HG02610 (cell line): ENCODE results near the gene UQCRQ.

Source experiments
- ATAC-seq: cut with Tn5 transposase; IDR thresholded peaks from one replicate; pipeline ENCODE4 v1.9.1; 2021; ENCODE audit warnings: mild to moderate bottlenecking, moderate library complexity; ENCODE audit not compliant: unreplicated experiment

The UQCRQ gene

DNA sequence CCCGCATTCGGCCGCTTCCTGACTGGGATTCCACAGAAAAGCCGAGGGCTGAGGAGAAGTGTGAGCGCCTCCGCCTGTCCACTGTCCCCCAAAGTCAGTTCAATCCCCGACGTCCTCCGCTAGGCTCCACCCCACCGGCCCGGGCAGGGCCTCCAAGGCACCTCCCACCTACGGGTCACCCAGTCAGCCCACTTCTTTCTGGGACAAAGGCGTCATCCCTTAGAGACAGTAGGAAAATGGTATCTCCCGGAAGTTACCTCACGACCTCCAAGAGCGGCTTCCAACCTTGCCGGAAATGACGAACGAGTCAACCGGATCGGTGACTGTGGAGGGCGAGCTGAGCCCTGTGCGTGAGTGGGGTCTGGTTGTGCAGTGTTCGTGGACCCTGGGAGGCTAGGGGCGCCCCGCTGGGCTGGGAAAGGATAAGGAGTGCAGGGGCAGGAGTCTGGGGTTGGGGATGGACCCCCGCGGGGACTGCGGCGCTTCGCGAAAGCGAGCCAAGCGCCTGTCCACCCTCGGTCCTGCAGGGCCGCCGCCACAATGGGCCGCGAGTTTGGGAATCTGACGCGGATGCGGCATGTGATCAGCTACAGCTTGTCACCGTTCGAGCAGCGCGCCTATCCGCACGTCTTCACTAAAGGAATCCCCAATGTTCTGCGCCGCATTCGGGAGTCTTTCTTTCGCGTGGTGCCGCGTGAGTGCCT is at the start of gene UQCRQ, which contains the start of gene GDF9:
Gene UQCRQ (plus strand): TSS at position 301 of the 704 bp plus-strand sequence. CDS start 240 bp downstream, at position 541.
Gene GDF9 (minus strand): TSS at position 128 of the 704 bp plus-strand sequence. CDS start 1,936 bp downstream, outside the sequence.
- peak; percentile 99 for ATAC-seq

DNA sequence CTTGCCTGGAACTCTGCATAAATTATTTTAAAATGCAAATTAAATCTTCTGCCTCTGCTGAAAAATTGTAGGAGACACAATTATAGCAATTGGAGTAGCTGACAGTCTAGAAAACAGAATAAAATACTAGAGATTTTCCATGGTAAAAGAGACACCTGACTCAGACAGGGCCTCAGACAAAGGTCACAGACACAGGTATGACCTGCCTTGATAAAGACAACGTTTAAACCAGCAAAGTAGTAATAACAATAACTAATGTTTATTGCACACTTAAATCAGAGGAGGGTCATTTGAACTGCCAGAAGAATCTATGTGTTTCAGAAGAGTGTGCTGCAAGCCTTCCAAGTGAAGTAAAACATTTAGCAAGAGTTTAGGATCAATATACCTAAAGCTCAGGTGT is 49.4 kb upstream of the UQCRQ start:
- no peak for ATAC-seq

DNA sequence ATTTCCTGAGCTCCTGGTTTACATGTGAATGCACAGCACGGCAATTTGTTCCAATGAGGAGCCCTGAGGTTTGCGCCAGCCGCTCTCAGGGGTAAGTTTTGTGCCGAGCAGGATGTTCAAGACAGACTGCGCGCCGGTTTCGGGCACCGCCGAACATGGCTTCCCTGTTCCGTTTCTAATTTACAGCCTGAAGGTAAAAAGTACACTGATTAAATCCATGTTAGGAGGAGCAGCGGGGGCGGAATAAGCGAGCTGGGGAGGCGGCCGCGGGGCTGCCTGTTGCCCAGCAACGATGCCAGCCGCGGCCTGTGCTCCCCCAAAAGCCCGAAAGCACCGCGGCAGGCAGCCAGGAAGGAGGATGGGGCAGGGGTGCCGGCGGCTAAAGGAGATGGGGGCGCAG is 47.0 kb upstream of the UQCRQ start:
- ATAC-seq: no peak

DNA sequence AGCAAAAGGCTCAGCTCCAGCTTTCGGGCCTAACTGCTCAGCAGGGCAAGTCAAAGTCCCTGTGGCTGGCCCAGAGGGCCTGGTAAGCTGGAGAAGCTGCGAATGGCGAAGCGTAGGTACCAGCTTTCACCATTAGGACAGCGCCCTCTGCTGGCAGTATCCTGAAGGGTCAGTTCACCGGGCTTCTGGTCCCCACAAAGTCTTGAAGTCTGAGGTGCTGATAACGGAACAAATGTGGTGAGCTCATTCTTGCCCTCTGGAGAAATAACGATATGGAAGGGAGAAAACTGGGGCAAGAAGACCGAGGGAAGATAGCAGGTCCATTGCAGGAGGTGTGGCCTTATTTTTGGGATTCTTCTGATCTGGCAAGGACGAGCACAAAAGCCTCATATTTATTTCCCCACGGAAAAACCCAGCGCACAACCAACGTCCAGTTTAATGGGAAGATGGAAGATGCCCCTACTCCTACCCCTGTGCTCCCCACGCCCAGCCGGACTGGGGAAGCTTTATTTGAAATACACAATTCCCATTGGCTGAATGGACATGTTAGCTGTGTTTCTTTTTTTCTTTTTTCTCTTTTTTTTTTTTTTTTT is 46.2 kb upstream of the UQCRQ start:
- peak; percentile 65 for ATAC-seq

DNA sequence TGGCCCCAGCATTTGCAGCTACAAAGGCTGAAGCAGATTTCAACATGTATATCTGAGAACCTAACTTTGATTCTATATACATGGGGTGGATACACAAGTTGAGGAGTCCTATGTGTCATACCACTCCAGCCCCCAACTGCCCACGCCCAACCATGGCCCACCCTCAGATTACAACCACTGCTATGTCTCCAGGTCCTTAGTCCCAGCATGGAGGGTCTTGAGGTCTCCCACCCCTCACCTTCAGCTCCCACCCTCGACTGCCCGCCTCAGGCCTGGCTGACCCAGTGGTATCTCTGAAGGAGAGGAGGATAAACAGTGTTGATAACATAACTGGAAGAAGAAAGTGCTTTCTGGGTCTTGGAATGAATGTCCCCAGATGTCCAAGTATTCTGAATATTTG is 45.1 kb upstream of the UQCRQ start:
- no peak for ATAC-seq

DNA sequence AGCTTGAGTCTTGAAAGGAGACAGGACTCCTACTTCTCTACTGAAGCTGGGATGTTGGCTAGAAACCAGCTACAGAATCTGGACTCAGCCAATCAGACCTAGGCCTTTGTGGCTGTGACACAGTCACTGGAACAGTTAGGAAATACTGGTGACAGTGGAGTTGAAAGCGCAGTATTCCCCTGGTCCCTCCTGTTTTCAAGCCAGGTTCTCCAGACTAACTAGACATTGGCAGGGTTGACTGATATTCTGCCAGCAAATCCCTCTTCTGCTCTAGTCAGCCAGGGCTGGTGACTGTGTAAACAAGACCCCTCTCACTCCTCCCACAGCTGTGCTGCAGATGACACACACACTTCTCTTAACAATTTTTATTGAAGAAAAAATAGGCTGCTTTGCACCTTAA is 44.7 kb upstream of the UQCRQ start:
- no peak for ATAC-seq

DNA sequence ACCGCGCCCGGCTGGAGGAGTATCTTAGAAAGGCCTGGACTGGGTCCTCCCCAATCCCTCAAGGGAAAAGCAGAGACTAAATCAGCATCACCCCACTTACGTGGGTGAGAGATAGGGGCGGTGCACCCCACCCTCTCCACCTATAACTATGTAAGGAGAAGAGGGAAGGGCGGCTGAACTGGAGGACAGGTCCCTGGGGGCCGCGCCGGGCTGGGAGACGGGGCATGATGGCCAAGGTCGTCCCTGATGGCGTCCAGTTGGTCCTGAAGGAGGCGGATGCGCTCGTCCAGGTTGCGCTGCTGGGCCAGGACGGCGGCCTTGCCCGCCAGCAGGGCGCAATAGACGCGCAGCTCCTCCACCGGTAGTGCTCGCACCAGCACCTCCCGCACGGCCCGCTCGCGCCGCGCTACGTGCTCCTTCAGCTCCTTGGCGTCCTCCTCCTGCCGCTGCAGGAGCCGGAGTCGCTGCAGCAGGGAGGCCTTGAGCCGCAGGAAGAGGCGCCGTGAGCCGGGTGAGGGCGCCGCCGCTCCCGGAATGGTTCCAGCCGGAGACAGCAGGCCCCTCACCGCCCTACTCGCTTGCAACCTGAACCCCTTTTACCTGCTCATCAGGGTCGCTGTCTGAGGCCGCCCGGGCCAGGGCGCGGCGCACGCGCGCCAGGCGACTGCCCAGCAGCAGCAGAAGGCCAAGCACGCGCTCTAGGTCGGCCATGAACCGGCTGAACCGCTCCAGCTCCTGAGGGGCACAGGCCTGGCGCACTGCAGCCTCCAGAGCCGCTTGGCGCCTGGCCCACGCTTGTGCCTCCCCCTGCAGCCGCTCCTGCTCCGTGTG is 43.6 kb upstream of the UQCRQ start:
- no peak for ATAC-seq

DNA sequence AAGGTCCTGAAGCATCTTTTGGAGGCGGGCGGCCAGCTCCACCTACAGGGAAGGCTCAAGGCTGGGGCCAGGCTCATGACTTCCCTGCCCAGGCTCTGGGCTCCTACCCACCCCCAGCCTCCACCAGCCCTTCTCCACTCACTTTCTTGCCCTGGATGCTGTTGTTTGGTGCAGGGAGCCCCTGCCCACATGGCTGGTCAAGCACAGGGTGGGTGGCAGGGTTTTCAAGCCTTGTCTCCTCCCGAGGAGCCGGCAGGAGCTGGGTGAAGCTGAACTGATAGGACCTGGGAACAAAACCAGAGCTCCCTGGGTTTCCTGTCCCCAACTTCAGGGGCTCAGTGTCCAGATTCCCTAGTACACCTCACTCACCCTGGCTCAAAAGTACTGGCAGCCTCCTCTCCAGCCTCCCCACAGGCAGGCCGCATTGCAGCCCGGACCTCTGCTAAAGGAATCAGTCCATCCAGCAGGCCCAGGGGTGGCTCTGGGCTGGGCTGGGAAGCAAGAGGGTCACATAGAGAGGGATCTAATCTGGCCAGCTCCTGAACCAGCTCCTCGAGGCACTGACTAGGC is 42.9 kb upstream of the UQCRQ start:
- no peak for ATAC-seq

DNA sequence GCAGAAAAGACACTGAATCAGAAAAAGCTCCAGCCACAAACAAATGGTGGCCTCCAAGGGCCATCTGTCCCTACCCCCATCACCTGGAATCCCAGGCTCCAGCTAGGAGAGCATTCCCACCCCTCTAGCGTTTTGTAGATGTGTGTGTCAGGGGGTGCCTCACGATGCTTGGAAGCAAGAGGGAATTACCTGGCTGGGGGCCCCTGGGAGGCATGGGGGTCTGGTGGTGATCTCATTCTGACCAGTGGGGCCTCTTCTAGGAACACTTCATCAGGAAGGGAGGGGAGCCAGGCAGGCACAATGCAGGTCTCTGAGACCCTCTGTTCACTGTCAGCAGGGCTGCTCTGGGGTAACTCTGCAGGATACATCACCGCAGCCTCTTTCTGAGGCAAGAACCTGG is 42.0 kb upstream of the UQCRQ start:
- no peak for ATAC-seq

DNA sequence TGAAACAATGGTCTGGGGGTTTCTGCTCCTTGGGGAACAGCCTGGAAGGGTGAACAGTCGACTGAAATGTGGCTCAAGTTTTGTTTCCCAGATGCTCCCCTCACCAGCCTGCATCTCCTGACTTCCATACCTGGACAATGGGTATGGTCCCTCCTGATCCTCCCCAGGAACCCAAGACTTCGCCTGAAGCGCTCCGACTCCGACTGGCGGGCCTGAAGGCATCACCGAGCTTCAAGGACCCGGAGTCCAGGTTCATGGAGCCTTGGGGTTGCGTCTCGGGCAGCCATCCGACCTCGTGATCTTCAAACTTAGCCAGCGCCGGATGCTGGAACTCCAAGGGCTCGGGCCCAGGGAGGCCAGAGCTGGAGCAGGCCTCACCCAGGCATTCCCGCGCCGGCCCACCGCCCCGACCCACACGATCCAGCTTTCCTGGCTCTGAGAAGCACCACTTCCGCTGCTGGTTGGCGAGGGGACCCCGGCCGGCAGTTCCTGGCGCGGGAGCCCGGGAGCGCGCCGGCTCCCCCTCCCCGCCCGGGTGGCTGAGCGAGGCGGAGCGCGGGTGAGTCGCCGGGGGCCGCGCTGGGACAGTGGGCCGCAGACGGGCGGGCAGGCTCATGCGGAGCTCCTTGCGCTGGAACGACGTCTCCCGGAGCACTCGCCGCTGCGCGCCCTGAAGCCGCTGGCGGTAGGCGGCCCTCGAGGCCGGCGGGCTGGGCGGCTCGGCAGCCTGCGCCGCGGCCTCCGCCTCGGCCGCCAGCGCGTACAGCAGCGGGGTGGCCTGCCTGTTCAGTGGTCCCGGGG is 41.2 kb upstream of the UQCRQ start:
- ATAC-seq: no peak

DNA sequence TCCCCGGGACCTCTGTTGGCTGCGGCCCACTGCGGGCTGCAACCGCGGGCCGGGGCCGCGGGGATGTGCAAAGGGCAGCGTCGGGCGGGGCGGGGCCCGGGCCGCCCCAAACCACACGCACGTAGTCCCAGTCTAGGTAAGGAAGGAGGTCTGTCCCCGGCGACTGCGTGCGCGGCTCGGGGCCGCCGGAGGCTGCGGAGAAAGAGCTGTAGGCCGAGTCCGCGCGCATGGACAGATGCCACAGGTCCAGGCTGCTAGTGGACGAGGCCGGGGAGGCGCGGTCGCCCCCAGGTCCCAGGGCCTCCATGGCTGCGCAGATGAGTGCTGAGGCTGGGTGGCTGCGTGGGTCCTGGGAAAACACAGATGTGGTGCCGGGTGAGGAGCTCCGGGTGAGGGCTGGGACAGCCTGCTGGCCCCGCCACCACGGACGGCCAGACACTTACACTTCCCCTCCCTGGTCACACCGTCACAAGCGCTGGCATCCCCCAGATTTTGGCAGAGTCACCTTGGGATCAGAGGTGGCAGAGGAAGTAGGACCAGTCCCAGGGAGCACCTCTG is 40.5 kb upstream of the UQCRQ start:
- ATAC-seq: no peak

DNA sequence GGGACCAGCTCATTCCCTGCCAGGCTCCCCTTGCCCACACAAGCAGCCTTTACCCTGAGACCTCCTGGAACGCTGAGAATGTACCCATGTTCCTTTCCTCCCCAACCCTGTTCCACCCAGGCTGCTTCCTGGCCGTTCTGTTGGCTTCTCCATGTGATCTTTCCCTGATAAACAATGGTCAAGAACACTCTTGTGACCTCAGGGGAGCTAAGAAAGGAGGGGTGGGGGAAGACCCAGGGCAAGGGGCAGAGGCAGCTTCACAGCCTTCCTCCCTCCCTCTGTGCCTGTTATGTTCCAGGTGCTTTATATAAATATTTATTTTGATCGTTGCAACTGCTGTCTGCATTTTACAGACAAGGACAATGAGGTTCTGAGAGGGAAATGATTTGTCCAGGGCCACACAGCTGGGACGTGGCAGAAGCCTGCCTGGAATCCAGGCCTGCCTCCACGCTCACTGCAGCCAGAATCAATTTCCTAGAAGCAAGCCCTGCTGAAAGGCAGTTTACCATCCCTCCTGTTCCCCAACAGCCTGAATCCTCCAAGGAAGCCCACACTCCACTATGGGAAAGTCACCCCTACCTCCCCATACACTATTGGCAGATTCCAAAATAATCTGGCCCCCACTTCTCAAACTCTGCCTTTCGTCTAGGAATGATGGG is 39.9 kb upstream of the UQCRQ start:
- ATAC-seq: no peak

DNA sequence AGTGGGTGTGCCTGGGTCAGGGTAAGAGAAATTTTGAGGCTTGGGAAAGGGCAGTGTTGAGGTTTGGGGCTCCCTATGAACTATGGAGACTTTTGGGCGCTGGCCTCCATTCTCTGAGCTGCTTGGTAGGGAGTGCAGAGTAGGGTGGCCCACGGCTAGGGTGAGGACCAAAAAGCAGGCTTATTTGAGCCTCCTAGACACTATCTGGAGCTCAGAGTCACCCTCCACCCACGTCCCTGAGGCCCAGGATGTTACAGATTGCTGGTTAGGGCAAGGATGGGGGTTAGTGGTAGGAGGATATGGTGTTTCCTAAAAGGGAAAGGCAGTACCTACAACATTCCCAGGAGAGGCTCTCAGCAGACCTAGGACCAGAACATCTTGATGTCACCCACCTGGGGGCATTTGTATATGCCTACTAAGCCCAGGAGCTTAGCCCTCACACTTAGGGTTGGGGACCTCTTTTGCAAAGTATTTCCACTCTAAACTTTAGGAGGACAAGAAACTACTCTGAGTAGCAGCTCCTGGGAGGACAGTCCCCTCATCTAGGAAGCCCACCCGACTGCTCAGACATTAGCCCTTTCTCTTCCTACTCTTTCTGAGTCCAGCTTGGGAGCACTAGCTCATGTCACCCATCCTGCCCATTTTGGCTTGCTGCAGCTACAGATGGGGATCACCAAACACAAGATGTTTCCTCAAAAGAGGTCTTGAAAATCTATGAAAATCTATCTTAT is 38.3 kb upstream of the UQCRQ start:
- no peak for ATAC-seq

DNA sequence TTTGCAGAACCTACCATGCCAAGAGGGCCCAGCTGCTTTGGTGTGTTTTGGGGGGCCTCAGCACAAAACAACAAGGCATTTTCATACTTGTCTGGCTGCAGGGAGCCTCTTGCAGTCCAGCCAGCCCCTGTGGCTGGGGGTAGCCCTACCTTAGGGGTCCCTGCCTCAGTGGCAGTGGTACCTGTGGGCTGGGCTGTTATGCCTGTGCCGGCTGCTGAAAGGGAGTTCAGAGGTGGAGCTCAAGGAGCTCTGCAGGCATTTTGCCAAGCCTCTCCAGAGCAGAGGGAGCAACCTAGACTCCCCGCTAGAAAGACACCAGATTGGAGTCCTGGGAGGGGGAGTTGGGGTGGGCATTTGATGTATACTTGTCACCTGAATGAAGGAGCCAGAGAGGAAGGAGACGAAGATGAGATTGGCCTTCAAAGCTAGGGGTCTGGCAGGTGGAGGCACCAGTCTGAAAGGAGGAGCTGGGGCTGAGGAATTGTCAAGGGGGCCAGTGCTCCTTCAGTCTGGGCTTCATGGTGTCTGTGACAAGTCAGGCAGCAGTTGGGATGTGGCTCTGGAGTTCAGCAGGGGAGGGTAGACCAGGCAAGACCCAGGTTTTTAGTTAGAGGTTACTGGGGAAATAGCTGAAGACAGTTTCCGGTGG is 37.5 kb upstream of the UQCRQ start:
- no peak for ATAC-seq

DNA sequence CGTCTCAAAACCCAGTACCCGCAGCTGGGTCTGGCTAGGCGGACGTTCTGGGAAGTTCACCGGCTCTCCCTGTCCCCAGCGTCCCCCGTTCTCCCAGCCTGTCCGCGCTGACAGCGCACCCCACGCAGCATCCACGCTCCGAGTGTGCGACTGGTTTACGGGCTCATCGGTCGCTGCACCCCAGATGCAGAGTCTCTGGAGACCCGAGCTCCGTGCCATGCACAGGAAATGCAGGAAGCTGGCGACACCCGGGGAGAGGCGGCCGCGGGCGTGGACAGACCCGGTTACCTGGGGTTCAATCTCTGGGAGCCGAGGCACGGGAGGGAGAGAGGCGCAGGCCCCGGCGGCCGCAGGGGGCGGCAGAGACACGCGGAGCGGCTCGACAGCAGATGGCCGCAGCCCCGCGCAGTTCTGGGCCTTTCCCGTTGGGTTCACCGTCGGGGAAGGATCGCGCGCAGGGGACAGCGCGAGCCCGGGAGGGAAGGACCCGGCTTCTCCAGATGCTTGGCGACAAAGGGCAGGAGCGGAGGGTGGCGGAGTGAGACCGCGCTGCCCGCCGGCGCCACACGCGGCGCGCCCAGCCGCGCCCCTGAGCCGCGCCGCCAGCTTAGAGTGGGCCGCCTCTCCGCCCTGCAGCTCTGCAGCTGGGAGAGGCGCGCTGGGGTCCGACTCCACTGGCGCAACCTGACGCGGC is 36.6 kb upstream of the UQCRQ start:
- ATAC-seq: peak; percentile 70

DNA sequence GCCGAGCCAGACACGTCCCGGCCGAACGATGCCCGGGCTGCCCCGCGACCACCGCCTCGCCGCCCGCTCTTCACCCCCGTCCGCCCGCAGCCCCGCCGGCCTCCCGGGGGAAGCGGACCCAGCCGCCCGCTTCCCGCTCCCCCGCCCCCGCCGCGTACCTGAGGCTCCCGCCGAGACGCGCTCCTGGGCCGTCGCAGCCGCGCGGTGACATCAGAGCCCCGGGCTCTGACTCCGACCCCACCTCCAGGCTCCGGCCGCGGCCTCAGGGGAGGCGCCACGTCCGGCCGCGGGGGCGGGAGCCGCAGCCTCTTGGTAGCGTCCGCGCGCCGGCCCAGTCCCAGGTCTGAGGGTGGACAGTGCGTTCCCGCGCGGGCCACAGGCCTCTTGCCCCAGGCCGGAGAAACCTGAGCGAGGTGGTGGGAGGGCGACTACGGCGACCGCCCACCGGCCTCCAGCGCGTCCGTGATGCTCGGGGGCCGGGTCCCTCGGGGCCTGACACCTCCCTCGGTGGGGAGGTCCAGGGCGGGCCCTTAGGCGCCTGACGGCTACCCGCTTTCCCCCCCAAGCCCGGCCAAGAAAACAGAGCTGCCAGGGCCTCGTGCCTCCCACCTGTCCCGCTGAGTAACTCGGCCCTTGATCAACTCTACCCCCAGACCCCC is 35.9 kb upstream of the UQCRQ start, which contains the start of gene SHROOM1:
Gene SHROOM1 (minus strand): TSS at position 212 of the 659 bp plus-strand sequence. CDS start 4,507 bp downstream, outside the sequence.
- peak; percentile 63 for ATAC-seq

DNA sequence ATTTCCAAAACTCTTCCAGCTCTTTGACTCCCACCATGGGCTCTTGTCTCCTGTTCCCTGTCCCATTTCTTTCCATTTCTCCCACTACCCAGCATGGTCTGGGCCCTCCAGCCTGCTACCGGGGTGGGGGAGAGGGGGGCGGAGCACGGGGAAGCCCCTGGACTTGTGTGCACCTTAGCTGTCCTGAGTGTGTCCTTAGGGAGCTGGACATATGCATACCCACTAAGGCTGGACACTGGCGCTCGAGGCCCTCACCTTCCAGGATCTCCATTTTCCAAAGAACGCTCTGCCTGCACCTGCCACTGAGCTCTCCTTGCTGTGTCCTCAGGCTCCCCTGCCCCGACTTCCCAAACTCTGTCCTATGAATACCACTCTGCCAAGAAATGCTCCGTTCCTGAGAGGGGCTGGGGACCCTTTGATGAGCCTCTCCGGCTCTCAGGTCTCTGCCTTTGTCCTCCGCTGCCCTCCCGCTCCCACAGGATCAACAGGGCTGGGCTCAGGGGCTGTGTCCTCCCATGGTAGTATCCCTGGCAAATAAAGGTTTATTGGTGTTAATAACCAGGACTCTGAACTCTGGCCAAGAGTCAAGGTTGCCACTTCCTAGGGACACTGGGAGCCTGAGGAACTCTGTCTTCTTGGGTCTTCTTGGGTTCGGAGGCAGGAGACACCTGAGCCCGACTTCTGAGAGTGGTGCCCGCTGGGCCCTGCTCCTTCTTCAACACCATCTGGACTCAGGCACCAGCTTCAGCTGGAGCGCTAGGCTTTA is 35.2 kb upstream of the UQCRQ start:
- ATAC-seq: no peak
